Measurements from ENCODE around the gene PIPOX.

PIPOX gene

GRCh38 chr17:29099527-29099926, 56.6 kb downstream of the PIPOX start:
- DNase-seq (ENCODE audit: low read depth in 2 of 2): no peak

- DNase-seq (ENCODE audit: low read depth in 2 of 2): no peak
These were observed 57.4 kb downstream of the PIPOX start for GRCh38 chr17:29100296-29100695.

GRCh38 chr17:29102046-29102445, 59.1 kb downstream of the PIPOX start:
- DNase-seq (ENCODE audit: low read depth in 2 of 2): no peak

GRCh38 chr17:29102741-29103181, 59.8 kb downstream of the PIPOX start:
- no peak for DNase-seq (ENCODE audit: low read depth in 2 of 2)

- no peak for DNase-seq (ENCODE audit: low read depth in 2 of 2)
These were observed 60.4 kb downstream of the PIPOX start for GRCh38 chr17:29103341-29103740.
